Neutrophil (primary cell): ENCODE data around the gene VPS33A.
"Not testable (repeated sequence)": the region's sequence is repeated elsewhere in the genome, so short reads cannot be mapped to it uniquely, and the experiment has no call there.

Experiments
- H3K27ac ChIP-seq: fragments of 200-600 bp; sonication (generic); 2 replicates; pipeline ENCODE4 v1.5.1; 2016; ENCODE audit warnings: mild to moderate bottlenecking, moderate library complexity
- H3K27me3 ChIP-seq: fragments of 200-600 bp; sonication (generic); 2 replicates; pipeline ENCODE4 v1.6.0; 2016; ENCODE audit warnings: mild to moderate bottlenecking
- H3K36me3 ChIP-seq: fragments of 200-600 bp; sonication (generic); 2 replicates; pipeline ENCODE4 v1.5.1; 2017
- H3K4me1 ChIP-seq, 2 experiments: fragments of 200-600 bp in 1 of 2; sonication (generic) in 1 of 2; 1 replicate in 1 of 2; 2 replicates in 1 of 2; pipeline versions ENCODE4 v1.5.1 to v1.6.1; 2013 to 2016; ENCODE audit warnings: low read depth in 1 of 2, low read length in 1 of 2, mild to moderate bottlenecking in 1 of 2, moderate library complexity in 1 of 2; ENCODE audit not compliant: control insufficient read depth in 1 of 2, insufficient read depth in 1 of 2
- H3K4me3 ChIP-seq, 2 experiments: fragments of 200-600 bp in 1 of 2; sonication (generic) in 1 of 2; 1 replicate in 1 of 2; 2 replicates in 1 of 2; pipeline ENCODE4 v1.5.1; 2013 to 2016; ENCODE audit warnings: low read depth in 1 of 2, low read length in 1 of 2, mild to moderate bottlenecking in 1 of 2, moderate library complexity in 1 of 2
- H3K9me3 ChIP-seq: fragments of 200-600 bp; sonication (generic); 2 replicates; pipeline ENCODE4 v1.5.1; 2016
- TF ChIP-seq, protein P1 (sequence below): fragments of 200-600 bp; sonication (generic); IDR thresholded peaks from 2 replicates; pipeline ENCODE4 v1.5.1; 2016; ENCODE audit warnings: antibody characterized with exemption

VPS33A gene

DNA sequence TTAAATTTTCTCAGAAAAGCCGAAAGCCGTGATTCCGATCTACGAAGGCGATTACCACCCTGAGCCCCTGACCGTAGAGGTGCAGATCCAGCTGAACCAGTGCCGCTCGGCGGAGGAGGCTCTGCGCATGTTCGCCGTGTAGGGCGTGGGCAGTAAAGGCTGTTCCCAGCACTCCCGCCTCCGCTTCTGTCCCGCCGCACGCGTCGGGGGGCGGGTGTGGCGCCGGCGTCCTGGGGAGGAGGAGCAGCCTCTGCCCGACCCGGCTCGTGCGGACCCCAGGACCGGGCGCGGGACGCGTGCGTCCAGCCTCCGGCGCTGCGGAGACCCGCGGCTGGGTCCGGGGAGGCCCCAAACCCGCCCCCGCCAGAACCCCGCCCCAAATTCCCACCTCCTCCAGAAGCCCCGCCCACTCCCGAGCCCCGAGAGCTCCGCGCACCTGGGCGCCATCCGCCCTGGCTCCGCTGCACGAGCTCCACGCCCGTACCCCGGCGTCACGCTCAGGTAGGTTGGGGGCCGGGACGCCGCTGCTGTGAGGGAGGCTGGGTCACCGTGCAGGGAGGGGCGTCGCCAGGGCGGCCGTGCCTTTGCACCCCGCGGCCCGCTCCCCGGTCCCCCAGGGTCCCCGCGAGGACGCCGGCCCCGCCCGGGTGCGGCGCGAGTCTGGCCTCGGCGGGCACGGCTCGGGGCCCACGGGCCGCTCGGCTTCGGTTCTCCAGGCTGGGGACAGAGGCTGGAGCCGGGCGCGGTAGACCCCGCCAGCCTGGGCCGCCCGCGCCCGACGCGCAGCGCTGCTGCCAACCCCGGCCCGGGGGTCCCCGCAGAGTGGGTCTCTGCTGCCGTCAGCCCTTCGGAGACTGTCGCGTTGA, 62.8 kb downstream of the VPS33A start, which contains the start of gene B3GNT4:
B3GNT4 (plus strand) TSS at position 409 of the 866 bp plus-strand sequence. CDS start 910 bp downstream, outside the sequence.
- Histone ChIP-seq H3K27ac (no peak within 1 kb of the TSS), H3K36me3 (peaks cover 23% of the 10 kb centered on the region), H3K9me3 (no peaks in the 10 kb centered on the region), H3K4me3 (peak within 1 kb of the TSS; percentile 55 to 64), H3K4me1 (peaks cover 6 to 17% of the 10 kb centered on the region in 2 experiments), H3K27me3 (peaks cover 80% of the 10 kb centered on the region)
- TF ChIP-seq, protein P1, sequence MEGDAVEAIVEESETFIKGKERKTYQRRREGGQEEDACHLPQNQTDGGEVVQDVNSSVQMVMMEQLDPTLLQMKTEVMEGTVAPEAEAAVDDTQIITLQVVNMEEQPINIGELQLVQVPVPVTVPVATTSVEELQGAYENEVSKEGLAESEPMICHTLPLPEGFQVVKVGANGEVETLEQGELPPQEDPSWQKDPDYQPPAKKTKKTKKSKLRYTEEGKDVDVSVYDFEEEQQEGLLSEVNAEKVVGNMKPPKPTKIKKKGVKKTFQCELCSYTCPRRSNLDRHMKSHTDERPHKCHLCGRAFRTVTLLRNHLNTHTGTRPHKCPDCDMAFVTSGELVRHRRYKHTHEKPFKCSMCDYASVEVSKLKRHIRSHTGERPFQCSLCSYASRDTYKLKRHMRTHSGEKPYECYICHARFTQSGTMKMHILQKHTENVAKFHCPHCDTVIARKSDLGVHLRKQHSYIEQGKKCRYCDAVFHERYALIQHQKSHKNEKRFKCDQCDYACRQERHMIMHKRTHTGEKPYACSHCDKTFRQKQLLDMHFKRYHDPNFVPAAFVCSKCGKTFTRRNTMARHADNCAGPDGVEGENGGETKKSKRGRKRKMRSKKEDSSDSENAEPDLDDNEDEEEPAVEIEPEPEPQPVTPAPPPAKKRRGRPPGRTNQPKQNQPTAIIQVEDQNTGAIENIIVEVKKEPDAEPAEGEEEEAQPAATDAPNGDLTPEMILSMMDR = no peak

DNA sequence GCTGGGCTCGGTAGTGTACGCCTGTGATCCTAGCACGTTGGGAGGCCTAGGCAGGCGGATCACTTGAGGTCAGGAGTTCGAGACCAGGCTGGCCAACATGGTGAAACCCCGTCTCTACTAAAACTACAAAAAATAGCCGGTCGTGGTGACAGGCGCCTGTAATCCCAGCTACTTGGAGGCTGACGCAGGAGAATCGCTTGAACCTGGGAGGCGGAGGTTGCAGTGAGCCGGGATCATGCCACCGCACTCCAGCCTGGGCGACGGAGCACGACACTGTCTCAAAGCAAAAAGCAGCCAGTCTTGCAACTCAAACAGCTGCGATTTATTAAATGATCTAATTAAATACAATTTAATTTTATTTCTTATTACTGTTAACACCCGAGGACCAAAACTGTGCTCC, 63.5 kb downstream of the VPS33A start:
- H3K9me3 ChIP-seq, H3K27ac ChIP-seq: not testable (repeated sequence)
- Histone ChIP-seq H3K27me3 (peaks cover 86% of the 10 kb centered on the region), H3K36me3 (peaks cover 16% of the 10 kb centered on the region), H3K4me3 (peak overlapping the region; percentile 55 to 64), H3K4me1 (peaks cover 6 to 17% of the 10 kb centered on the region in 2 experiments)

DNA sequence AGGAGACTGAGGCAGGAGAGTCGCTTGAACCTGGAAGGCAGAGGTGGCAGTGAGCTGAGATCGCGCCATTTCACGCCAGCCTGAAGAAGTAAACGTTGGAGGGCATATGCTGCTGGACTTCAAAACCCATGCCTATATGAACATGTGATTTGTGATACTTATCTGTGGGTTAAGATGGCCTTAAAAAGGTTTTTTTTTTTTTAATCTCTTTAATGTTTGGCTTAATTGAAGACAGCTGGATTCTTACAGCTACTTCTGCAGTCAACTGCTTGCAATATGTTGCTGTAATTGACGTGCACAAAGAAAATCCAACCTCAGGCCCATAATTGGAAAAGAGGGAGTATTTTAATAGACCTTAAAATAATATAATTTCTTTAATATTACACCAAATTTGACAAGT, 64.3 kb downstream of the VPS33A start:
- H3K27me3 ChIP-seq = peaks cover 94% of the 10 kb centered on the region

DNA sequence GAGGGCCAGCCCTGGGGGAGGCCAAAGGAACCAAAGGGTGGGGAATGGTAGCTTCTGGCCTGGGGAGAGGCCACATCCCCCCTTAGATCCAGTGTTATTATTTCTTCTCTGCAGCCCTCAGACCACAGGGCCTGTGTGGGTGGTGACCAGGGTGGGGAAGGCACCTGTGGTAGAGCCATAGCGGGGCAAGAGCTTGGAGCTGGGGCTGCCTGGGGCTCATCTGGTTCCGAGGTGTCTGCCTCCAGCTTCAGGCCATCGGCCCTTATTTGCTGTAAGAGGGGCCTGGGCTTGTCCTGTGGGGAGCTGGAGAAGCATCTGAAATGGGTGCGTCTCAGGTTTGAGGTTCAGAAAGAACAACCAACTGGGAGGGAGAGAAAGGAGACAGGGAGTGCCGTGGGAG, 64.9 kb downstream of the VPS33A start:
- TF ChIP-seq, protein P1 = no peak
- Histone ChIP-seq H3K36me3 (peaks cover 2% of the 10 kb centered on the region), H3K27me3 (peaks cover 94% of the 10 kb centered on the region), H3K9me3 (no peaks in the 10 kb centered on the region), H3K27ac (no peak overlapping the region), H3K4me3 (no peak overlapping the region), H3K4me1 (peaks cover 6 to 17% of the 10 kb centered on the region in 2 experiments)

More for the DNA sequence above, 64.3 kb downstream of the VPS33A start:
- Histone ChIP-seq H3K9me3 (no peaks in the 10 kb centered on the region), H3K4me3 (no peak overlapping the region), H3K36me3 (peaks cover 8% of the 10 kb centered on the region), H3K4me1 (peaks cover 6 to 17% of the 10 kb centered on the region in 2 experiments), H3K27ac (no peak overlapping the region)
- TF ChIP-seq, protein P1 = no peak

DNA sequence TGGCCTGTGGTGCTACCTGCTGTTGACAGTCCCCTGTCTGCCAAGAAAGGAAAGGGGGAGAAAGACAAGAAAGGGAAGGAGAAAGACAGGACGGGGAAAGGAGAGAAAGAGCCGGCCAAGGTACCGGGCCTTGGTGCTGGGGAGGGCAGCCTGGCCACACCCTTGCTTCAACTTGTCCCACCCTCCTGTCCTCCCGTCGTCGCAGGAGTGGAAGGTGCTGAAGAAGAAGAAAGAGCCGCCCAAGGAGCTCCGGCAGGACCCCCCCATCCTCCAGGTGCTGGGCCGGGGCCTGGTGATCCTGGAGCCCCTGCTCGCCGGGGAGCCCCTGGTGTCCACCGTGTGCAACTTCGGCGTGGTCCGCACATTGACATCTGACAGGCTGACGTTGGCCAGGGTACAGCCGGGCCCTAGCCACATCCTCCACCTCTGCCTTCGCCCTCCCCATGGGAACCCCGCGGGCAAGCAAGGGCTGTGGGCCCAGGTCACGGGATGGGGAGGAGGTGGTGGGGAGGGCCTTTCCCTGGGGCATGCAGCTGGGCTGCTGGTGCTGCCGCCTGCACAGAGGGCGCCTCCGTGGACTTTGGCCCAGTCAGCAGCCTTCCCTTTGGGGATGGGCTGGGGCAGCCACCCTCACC, 65.6 kb downstream of the VPS33A start:
- Histone ChIP-seq H3K36me3 (no peaks in the 10 kb centered on the region), H3K27ac (no peak overlapping the region), H3K27me3 (peaks cover 87% of the 10 kb centered on the region), H3K4me1 (peaks cover 6 to 17% of the 10 kb centered on the region in 2 experiments), H3K4me3 (no peak overlapping the region), H3K9me3 (no peaks in the 10 kb centered on the region)
- TF ChIP-seq, protein P1 = no peak
